Measurements from ENCODE around the gene NR2E3. TPM values are rescaled to one million over a fixed set of nuclear protein-coding genes. Genes with fewer than 3 reads are reported as not detected.

NR2E3 gene
- total and polyA plus RNA-seq, 11 donors: 0.07 to 0.25 (median 0.16) TPM; not detected in 7

DNA sequence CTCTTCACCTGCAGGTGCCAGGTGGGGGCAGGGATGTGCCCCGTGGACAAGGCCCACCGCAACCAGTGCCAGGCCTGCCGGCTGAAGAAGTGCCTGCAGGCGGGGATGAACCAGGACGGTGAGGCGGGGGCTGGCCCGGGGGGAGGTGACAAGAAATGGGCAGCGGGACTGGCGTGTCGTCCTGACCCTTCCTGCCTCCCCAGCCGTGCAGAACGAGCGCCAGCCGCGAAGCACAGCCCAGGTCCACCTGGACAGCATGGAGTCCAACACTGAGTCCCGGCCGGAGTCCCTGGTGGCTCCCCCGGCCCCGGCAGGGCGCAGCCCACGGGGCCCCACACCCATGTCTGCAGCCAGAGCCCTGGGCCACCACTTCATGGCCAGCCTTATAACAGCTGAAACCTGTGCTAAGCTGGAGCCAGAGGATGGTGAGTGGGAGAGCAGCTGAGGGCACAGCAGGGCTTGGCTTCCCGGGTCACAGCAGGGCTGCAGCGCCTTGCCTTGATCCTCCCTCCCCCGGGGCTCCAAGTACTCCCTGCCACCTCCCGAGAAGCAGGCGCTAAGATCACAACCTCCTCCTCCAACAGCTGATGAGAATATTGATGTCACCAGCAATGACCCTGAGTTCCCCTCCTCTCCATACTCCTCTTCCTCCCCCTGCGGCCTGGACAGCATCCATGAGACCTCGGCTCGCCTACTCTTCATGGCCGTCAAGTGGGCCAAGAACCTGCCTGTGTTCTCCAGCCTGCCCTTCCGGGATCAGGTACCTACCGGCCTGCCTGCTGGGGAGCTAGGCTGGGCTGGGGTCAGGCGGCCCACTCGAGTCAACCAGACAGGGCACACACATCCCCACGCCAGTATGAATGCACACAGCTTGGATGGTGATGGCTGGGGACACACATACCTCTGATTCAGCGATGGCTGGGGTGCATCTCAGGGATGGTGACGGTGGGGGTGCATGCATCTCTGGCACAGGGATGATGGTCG lies 1.7 kb downstream of the NR2E3 start:
- no peak for DNase-seq
- H3K9me3 ChIP-seq: no peaks in the 10 kb centered on the region
- no peak overlapping the region for H3K27ac ChIP-seq
- WGBS, 4 donors: 88 to 93% (median 91%) methylated on average over 33 to 38 of the region's 38 CpGs
- ATAC-seq: no peak
- H3K4me1 ChIP-seq: peaks cover 0 to 28% (median 8%) of the 10 kb centered on the region in 12 donors
- no peak overlapping the region for H3K4me3 ChIP-seq
- intact Hi-C loops (cut with DNase I): no loop called here
- TF ChIP-seq, protein P1, sequence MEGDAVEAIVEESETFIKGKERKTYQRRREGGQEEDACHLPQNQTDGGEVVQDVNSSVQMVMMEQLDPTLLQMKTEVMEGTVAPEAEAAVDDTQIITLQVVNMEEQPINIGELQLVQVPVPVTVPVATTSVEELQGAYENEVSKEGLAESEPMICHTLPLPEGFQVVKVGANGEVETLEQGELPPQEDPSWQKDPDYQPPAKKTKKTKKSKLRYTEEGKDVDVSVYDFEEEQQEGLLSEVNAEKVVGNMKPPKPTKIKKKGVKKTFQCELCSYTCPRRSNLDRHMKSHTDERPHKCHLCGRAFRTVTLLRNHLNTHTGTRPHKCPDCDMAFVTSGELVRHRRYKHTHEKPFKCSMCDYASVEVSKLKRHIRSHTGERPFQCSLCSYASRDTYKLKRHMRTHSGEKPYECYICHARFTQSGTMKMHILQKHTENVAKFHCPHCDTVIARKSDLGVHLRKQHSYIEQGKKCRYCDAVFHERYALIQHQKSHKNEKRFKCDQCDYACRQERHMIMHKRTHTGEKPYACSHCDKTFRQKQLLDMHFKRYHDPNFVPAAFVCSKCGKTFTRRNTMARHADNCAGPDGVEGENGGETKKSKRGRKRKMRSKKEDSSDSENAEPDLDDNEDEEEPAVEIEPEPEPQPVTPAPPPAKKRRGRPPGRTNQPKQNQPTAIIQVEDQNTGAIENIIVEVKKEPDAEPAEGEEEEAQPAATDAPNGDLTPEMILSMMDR (IDR thresholded peaks at IDR 0.05): no peak
- TF ChIP-seq POLR2A (IDR thresholded peaks at IDR 0.05): no peak
- H3K27me3 ChIP-seq: peaks cover 0 to 6% (median 0%) of the 10 kb centered on the region in 9 donors
- H3K36me3 ChIP-seq: no peaks in the 10 kb centered on the region

DNA sequence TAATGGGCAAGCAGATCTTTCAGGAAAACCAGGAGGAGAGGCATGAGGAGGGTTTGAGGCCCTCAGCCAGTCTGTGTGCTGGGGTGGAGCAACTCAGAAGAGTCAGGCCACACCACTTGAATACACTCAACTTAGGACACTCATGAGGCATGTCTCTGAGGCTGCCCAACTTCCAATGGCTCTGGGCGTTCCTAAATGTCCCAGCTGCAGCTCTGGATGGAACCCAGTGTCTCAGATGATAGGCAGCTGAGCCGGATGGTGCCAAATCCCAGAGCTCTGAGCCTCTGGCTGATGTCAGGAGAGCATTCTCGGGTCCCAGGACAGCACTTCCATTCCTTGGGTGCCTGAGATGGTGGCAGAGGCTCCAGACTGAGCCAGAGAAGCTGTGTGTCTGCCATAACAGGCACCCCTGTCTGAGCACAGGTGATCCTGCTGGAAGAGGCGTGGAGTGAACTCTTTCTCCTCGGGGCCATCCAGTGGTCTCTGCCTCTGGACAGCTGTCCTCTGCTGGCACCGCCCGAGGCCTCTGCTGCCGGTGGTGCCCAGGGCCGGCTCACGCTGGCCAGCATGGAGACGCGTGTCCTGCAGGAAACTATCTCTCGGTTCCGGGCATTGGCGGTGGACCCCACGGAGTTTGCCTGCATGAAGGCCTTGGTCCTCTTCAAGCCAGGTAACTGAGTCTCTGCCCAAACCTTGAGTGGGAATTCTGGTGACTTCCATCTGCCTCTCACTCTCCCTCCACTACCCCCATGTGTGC lies 2.8 kb downstream of the NR2E3 start:
- H3K36me3 ChIP-seq: no peaks in the 10 kb centered on the region
- WGBS, 4 donors: 83 to 89% (median 87%) methylated on average over 11 to 16 of the region's 16 CpGs
- DNase-seq (peak in 1 of 5 donors; percentile 76), ATAC-seq (peak; percentile 69 to 81 (median 80))
- H3K4me3 ChIP-seq: no peak overlapping the region
- peak overlapping the region in 1 of 12 donors; percentile 16 for H3K27ac ChIP-seq
- no peaks in the 10 kb centered on the region for H3K27me3 ChIP-seq
- H3K4me1 ChIP-seq: peaks cover 0 to 18% (median under 1%) of the 10 kb centered on the region in 12 donors
- intact Hi-C loops (cut with DNase I): no loop called here
- no peaks in the 10 kb centered on the region for H3K9me3 ChIP-seq
- TF ChIP-seq, protein P1 (IDR thresholded peaks at IDR 0.05): no peak
- TF ChIP-seq POLR2A (IDR thresholded peaks at IDR 0.05): no peak

DNA sequence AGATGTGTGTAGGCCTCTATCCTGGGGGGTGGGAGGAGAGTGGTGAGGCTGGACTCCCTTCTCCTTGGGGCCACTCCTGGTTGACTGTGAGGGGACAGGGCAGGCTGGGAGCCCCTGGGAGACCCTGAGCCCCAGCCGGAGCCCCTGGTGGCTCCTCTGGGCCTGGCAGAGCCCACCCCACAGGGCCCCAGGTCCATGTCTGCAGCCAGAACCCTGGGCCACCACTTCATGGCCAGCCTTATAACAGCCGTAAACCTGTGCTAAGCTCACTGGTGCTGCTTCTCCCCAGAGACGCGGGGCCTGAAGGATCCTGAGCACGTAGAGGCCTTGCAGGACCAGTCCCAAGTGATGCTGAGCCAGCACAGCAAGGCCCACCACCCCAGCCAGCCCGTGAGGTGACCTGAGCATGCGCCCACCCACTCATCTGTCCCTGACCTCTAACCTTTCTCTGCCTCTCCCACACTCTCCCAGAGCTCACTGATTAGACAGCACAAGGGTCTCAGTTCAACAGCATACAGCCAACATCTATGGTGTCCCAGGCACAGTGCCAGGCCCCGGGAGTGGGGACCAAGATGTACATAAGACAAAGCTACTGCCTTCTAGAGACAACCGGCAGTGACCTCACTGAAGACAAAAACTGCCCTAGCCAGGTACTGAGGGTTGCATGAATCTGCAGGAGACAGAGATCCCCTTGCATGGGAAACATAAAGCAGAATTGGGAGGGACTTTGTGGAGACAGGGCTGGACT lies 3.5 kb downstream of the NR2E3 start:
- peaks cover 0 to 10% (median 0%) of the 10 kb centered on the region in 12 donors for H3K4me1 ChIP-seq
- H3K27ac ChIP-seq: no peak overlapping the region
- TF ChIP-seq, protein P1 (IDR thresholded peaks at IDR 0.05): no peak
- no peak for TF ChIP-seq POLR2A (IDR thresholded peaks at IDR 0.05)
- no peaks in the 10 kb centered on the region for H3K36me3 ChIP-seq
- no peak for DNase-seq
- no peak overlapping the region for H3K4me3 ChIP-seq
- whole genome bisulfite sequencing, 4 donors: 74 to 89% (median 85%) methylated on average over 5 to 9 of the region's 9 CpGs
- intact Hi-C loops (cut with DNase I): no loop called here
- ATAC-seq: no peak
- no peaks in the 10 kb centered on the region for H3K27me3 ChIP-seq
- H3K9me3 ChIP-seq: peaks cover 0 to 5% (median 0%) of the 10 kb centered on the region in 12 donors

All from heart left ventricle (tissue), 16 donors.